ENCODE data around the gene YWHAG. TPM values are rescaled to one million over a fixed set of nuclear protein-coding genes. Genes with fewer than 3 reads are reported as not detected.
"Not testable (repeated sequence)": the region's sequence is repeated elsewhere in the genome, so short reads cannot be mapped to it uniquely, and the experiment has no call there.

YWHAG gene
- 109 and 140 TPM in 2 replicates for total RNA-seq

GRCh38 chr7:76358481-76359110 is at the start of gene YWHAG:
Gene YWHAG, minus strand, starts transcription at chr7:76358991. Its CDS starts 183 bp downstream, at chr7:76358808.
- peak; percentile 59 for DNase-seq (ENCODE audit: low read depth, low spot score)

- DNase-seq (ENCODE audit: low read depth, low spot score) = no peak
Measured at GRCh38 chr7:76408121-76408560, 49.4 kb upstream of the YWHAG start.

DNA sequence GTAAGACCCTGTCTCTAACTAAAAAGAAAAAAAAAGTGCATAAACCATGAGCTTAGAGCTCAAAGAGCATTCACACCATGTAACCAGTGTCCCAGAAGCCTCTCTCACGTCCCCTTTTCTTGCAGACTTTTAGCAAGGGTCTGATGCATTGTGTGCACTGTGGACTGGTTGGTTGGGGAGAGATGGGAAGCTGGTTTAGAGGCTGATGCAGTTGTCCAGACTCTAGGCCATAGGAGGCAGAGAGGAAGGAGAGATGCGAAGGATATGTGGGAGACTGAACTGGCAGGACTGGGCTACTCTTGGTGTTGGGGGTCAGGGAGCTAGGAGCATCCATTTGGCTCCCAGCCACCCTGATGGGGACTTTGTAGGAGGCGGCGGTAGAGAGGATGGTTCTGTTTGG is 48.9 kb upstream of the YWHAG start:
- DNase-seq (ENCODE audit: low read depth, low spot score) = no peak

DNA sequence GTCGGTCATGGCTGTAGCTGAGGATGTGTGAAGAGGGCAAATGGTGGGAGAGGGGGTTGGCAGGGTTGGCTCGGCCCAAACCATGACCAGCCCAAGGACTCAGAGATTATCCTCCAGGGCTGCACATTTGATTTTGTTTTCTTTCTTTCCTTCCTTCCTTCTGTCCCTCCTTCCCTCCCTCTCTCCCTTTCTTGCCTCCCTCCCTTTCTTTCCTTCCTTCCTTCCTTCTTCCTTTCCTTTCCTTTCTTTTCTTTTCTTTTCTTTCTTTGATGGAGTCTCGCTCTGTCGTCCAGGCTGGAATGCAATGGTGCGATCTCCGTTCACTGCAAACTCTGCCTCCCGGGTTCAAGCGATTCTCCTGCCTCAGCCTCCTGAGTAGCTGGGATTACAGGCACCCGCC is 46.9 kb upstream of the YWHAG start:
- no peak for DNase-seq (ENCODE audit: low read depth, low spot score)

- DNase-seq (ENCODE audit: low read depth, low spot score) = no peak
Measured at GRCh38 chr7:76403780-76404494, 45.1 kb upstream of the YWHAG start.

DNA sequence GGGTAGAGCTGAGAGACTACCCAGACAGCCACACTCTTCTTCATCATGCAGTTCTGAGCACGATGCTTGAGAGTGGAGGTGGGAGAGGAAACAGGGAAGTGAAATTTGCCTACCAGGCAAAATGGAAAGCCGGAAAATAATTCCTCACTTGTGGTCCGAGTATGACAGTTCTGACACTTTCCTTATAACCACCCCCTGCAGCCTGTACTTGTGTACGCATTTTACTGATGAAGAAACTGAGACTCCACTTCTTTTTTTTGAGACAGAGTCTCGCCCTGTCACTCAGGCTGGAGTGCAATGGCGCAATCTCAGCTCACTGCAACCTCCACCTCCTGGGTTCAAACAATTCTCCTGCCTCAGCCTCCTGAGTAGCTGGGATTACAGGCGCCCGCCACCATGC is 44.3 kb upstream of the YWHAG start:
- DNase-seq (ENCODE audit: low read depth, low spot score) = not testable (repeated sequence)

DNA sequence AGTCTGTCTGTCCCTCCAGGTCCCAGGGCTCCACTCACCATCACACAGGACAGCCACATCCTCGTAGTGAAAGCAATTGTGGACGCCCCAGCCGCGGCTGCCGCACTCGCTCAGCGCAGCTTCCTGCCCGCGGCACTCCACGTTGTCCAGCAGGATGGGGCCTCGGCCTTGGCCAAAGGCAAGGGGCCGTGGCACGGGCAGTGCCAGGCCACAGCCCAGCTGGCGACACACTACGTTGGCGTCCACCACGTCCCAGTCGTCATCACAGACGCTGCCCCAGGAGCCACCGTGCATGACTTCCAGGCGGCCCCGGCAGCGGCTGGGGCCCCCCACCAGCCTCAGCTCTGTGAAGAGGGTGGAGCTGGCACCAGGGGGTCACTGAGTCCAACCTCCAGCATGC is 41.5 kb upstream of the YWHAG start:
- no peak for DNase-seq (ENCODE audit: low read depth, low spot score)

DNA sequence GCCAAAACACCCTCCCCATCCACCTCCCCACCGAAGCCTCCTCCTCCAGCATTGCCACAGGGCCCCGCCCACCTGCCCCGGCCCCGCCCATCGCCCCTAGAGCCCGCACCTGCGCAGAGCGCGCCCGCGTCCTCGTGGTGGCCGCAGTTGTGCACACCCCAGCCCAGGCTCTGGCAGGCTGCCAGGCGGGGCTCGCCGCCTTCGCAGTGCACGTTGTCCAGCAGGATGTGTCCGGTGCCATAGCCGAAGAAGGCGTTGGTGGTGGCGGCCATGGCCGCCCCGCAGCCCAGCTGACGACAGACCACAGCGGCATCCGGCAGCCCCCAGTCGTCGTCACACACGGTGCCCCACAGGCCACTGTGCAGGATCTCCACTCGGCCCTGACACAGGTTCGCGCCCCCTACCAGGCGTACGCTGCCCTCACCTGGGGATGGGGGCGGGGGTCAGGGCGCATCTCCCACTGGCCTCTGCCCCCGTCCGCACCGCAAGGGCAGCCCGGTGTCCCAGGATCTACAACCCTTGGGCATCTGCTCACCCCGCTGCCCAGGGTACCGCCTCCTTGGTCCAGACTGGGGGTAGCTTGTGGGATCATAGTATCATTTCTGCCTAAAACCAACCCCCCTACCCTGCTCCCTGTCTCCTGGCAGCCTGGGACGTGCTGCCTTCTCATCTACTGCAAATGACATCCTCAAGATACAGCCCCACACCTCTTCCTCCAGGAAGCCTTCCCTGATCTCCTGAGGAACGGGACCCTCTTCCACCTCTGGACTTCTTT is 38.8 kb upstream of the YWHAG start:
- DNase-seq (ENCODE audit: low read depth, low spot score) = no peak

GRCh38 chr7:76396864-76397263 is 38.1 kb upstream of the YWHAG start:
- DNase-seq (ENCODE audit: low read depth, low spot score) = no peak

DNA sequence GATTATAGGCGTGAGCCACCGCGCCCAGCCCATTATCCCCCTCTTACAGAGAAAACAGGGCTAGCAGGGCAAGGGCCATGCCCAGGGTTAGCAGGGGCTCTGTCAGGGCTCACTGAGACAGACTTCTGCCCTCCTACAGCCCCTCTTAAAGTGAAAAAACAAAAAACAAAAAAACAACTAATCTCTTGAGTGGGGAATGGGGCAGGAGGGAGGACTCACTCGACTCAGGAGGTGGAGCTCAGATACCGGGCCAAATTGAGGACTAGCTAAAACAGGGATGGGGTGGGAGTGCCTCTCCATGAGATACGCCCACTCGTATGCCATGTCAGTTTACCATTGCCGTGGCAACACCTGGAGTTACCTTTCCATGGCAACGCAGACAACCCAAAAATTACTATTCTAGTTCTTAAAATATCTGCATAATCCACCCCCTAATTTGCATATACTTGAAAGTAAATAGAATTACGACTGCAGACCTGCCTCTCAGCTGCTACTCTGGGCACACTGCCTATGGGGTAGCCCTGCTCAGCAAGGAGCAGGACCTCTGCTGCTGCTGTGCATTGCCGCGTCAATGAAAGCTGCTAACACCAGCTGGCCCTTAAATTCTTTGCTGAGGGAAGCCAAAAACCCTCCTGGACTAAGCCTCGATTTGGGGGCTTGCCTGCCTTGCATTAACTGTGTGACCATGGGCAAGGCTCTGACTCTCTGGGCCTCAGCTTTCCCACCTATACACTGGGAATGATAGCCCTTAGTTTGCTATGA is 37.4 kb upstream of the YWHAG start:
- no peak for DNase-seq (ENCODE audit: low read depth, low spot score)

DNA sequence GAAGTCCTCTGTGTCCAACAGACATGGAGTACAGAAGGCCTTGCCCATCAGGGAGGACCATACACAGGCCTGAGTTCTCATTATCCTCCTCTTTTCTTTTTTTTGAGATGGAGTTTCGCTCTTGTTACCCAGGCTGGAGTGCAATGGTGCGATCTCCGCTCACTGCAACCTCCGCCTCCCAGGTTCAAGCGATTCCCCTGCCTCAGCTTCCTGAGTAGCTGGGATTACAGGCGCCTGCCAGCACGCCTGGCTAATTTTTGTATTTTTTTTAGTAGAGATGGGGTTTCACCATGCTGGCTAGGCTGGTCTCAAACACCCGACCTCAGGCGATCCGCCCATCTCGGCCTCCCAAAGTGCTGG is 36.8 kb upstream of the YWHAG start:
- not testable (repeated sequence) for DNase-seq (ENCODE audit: low read depth, low spot score)

GRCh38 chr7:76394957-76395356 is 36.2 kb upstream of the YWHAG start:
- no peak for DNase-seq (ENCODE audit: low read depth, low spot score)

- DNase-seq (ENCODE audit: low read depth, low spot score) = peak; percentile 43
Measured at GRCh38 chr7:76393116-76394031, 34.6 kb upstream of the YWHAG start.

DNA sequence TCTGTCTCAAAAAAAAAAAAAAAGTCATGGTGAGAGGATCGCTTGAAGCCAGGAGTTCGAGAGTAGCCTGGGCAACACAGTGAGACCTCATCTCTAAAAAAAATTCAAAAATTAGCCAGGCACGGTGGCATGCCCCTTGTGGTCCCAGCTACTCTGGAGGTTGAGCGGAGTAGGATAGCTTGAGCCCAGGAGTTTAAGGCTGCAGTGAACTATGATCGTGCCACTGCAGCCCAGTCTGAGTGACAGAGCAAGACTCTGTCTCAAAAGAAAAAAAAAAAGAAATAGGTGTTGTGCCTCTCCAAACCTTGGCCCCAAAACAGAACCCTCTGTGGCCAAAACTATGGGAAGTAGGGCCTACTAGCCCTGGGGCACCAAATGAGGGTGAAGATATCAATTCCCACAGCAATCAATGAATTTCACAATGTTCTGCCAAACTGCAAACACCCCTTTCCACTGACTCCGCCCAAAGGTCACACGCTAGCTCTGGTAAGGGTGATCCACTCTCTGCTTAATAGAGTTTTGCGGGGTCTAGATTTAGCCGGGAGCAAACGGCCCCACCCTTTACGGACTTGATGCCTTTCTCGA is 33.8 kb upstream of the YWHAG start:
- DNase-seq (ENCODE audit: low read depth, low spot score) = no peak

DNA sequence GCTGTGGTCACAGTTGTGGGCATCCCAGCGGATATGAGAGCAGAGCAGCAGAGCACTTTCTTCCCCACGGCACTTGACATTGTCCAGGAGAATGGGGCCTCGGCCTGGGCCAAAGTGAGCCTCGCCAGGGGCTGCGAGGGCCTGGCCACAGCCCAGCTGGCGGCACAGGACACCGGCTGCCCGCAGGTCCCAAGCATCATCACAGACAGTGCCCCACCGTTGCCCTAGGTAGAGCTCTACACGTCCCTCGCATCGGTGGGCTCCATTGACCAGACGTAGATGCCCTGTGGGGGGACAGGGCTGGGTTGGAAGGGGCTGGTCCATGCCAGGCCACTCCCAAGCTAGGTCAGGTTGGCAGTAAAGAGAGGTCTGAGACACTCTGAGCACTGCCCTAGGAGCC is 31.3 kb upstream of the YWHAG start:
- DNase-seq (ENCODE audit: low read depth, low spot score) = no peak

DNA sequence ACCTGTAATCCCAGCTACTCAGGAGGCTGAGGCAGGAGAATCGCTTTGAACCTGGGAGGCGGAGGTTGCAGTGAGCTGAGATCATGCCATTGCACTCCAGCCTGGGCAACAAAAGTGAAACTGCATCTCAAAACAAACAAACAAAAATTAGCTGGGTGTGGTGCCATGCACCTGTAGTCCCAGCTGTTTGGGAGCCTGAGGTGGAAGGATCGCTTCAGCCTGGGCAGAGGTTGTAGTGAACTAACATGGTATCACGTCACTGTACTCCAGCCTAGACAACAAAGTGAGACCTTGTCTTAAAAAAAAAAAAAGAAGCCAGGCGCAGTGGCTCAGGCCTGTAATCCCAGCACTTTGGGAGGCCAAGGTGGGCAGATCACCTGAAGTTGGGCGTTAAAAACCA is 29.0 kb upstream of the YWHAG start:
- DNase-seq (ENCODE audit: low read depth, low spot score) = not testable (repeated sequence)

- no peak for DNase-seq (ENCODE audit: low read depth, low spot score)
Measured at GRCh38 chr7:76386691-76387260, 28.0 kb upstream of the YWHAG start.

DNA sequence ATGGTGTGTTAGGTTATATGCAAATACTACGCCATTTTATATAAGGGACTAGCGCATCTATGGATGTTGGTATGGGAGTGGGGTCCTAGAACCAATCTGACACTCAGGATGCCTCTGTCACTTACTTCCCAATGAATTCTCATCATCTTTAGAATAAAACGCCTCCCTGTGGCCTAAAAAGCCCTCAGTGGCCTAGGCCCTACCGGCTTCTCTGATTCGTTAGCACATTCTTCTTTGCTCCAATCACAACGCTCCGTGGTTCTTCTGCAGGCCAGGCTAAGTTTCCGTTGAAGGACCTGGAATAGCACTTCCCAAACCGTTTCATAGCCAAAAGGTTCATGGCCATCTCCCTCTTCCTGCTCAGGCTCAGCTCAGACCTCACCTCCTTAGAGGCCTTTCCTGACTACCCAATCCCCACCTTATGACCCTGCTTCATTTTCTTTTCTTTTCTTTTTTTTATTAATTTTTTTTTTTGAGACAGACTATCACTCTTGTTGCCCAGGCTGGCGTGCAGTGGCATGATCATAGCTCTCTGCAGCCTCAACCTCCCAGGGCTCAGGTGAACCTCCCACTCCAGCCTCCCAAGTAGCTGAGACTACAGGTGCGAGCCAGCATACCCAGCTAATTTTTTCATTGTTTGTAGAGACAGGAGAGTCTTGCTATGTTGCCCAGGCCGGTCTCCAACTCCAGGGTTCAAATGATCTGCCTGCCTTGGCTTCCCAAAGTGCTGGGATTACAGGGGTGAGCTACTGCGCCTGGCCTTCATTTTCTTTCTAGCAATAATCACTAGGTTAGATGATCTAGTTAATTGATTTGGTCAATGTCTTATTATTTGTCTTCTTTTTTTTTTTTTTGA is 24.5 kb upstream of the YWHAG start:
- no peak for DNase-seq (ENCODE audit: low read depth, low spot score)

GRCh38 chr7:76381814-76382213 is 23.0 kb upstream of the YWHAG start:
- no peak for DNase-seq (ENCODE audit: low read depth, low spot score)
